Activated CD8-positive, alpha-beta memory T cell treated with anti-CD3 and anti-CD28 coated beads, Interleukin-2, amount 50 U/mL, for 1 hour (primary cell): ENCODE measurements around the gene SYT2.

Source experiments
- DNase-seq: peaks from one replicate; pipeline ENCODE4 v3.0.0-alpha.2; 2020; ENCODE audit errors: extremely low read depth

The SYT2 gene

GRCh38 chr1:202679406-202680177 is 30.7 kb downstream of the SYT2 start:
- DNase-seq = no peak

- no peak for DNase-seq
Observed at GRCh38 chr1:202677433-202677832, 32.8 kb downstream of the SYT2 start.

GRCh38 chr1:202673531-202673930 is 36.7 kb downstream of the SYT2 start:
- DNase-seq = no peak

- no peak for DNase-seq
Observed at GRCh38 chr1:202671399-202671798, 38.9 kb downstream of the SYT2 start.

DNA sequence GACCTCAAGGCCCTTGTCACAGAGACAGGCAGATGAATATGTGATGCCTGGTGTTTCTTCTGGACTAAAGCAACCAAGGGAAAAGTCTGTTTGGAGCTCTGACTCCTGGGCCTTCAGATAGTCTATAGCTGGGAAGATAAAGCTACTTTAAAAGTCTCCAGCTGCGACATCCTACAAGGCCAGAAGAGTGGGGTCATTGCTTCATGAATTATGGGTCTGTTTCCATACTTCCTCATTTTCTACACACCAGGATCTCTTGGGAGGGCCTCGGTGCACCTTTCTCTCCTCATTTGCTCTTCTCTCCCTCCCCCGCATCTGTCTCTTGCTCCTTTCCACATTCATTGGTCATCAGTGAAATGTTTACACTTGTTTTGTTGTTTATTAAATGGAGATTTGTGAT is 44.8 kb downstream of the SYT2 start:
- DNase-seq = no peak

DNA sequence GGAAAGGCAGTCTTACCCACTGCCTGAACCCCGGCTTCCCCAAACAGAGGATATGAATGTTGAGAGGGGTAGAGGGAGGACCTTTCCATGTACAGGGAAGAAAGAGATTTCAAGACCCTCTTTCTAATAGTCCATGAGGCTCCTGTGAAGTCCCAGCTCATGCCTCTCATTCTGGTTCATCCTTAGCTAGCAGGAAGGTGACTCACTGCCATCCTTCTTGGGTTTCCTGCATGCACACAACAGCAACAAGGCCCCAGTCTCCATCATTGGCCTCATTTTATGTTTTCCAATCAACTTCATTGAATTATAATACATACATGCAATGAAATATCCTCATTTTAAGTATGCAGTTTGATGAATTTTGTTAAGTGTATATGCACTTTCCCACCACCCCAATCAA is 46.2 kb downstream of the SYT2 start:
- DNase-seq = no peak

GRCh38 chr1:202663131-202663530 is 47.1 kb downstream of the SYT2 start:
- no peak for DNase-seq

- DNase-seq = no peak
Observed at GRCh38 chr1:202662081-202662480, 48.2 kb downstream of the SYT2 start.

GRCh38 chr1:202661136-202661845 is 49.0 kb downstream of the SYT2 start:
- DNase-seq = no peak

DNA sequence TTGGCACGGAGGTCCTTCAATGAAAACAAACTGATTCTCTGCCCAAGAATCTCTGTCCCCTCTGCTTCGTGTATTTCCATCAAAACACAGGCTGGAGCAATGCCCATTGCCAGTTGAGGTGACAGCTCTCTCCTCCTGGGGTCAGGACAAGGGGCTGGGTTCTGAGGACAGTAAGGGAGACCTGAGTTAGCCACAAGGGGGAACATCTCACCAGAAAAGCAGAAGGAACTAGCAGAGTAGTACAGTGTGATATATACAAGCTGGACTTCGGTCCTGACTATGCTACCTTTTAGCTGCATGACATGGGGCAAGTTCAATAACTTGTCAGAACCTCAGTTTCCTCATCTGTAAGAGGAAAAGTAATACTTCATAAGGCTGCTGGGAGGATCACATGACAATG is 50.3 kb downstream of the SYT2 start:
- no peak for DNase-seq

DNA sequence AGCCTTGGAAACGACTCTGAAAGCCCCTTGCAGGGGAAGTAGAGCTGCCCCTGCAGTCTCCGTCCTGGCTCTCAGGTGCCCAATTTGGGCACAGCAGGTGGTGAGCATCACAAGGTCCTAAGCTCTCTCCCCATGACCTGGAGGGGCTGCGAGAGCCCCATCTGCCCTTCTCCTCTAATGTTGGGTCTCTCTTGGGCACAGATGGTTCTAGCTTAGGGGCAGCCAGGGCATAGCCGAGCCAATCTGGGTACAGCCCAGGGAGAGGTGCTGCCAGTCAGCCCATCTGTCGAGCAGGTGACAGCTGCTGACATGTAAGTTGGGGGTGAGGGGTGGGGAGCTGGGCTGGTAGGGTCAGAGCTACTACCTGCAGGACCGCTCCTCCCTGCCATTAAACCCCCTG is 50.7 kb downstream of the SYT2 start:
- no peak for DNase-seq

- no peak for DNase-seq
Observed at GRCh38 chr1:202658769-202659168, 51.5 kb downstream of the SYT2 start.

DNA sequence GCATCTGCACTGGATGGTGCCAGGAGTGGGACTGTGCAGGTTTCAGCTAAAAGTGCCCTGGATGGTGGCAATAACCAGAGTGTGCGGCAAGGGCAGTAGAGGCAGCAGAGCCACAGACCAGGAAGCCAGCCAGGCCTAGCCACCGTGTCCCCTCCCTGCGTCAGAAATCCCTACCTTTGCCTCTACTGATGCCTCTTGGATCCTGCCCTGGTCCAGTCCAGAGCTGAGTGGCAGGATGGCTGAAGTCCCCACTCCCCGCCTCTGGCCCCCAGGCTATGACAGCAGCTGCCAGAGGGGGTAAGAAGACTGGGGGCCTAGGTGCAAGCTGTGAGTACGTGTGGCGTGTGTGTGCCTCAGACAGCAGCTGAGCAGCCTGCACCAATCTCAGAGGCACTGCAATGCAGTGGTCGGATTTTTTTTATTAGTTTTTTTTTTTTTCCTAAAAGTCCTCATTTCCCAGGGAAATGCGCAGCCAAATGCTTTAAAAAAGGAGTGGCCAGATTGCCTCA is 51.9 kb downstream of the SYT2 start:
- no peak for DNase-seq

GRCh38 chr1:202656951-202657646 is 53.2 kb downstream of the SYT2 start:
- no peak for DNase-seq

GRCh38 chr1:202656057-202656456 is 54.2 kb downstream of the SYT2 start:
- DNase-seq = no peak

GRCh38 chr1:202654079-202654478 is 56.2 kb downstream of the SYT2 start:
- no peak for DNase-seq

GRCh38 chr1:202649553-202650392 is 60.5 kb downstream of the SYT2 start:
- no peak for DNase-seq

- no peak for DNase-seq
Observed at GRCh38 chr1:202648605-202649226, 61.5 kb downstream of the SYT2 start.

DNA sequence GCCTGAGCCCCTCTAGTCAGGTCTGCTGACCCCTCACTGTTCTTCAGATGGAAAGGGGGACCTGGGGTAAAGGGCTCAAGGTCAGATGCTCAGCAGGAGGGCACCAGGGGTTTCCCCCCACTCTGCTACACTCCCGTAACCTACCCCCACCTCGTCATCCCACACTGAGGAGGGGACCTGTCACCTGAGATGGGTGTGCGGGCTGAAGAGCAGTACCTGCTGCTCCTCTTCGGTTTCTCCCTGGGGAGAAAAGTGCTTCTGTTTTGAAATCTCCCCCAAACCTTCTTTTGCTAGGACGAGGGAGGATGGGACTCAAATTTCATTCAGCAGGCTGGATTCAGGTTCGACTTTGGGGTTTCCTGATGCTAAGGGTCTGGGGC is 65.2 kb downstream of the SYT2 start:
- no peak for DNase-seq

- no peak for DNase-seq
Observed at GRCh38 chr1:202644219-202645096, 65.8 kb downstream of the SYT2 start.
